Renal cortex interstitium (tissue), 11 donors: ENCODE results near the gene MAP3K6. TPM values are rescaled to one million over a fixed set of nuclear protein-coding genes. Genes with fewer than 3 reads are reported as not detected.

ENCODE experiments used
- DNase-seq, 11 donors: peaks; one replicate each; pipeline ENCODE4 v3.0.0-alpha.2; 2013; ENCODE audit warnings: low read depth in 9 of 11, low spot score in 4 of 11; ENCODE audit errors: extremely low read depth in 1 of 11
- polyA plus RNA-seq, 3 donors: library from polyadenylated mRNA; unstranded; fragments of 120-200 nt; gene quantifications; one replicate each; pipeline ENCODE4 v1.2.1, GENCODE V29; 2013; ENCODE audit not compliant: insufficient read length in 3 of 3

The MAP3K6 gene
- polyA plus RNA-seq, 3 donors, result 9.7 to 11.6 (median 10.4) TPM

GRCh38 chr1:27381969-27382762, 15.4 kb upstream of the MAP3K6 start:
- DNase-seq, result no peak

DNA sequence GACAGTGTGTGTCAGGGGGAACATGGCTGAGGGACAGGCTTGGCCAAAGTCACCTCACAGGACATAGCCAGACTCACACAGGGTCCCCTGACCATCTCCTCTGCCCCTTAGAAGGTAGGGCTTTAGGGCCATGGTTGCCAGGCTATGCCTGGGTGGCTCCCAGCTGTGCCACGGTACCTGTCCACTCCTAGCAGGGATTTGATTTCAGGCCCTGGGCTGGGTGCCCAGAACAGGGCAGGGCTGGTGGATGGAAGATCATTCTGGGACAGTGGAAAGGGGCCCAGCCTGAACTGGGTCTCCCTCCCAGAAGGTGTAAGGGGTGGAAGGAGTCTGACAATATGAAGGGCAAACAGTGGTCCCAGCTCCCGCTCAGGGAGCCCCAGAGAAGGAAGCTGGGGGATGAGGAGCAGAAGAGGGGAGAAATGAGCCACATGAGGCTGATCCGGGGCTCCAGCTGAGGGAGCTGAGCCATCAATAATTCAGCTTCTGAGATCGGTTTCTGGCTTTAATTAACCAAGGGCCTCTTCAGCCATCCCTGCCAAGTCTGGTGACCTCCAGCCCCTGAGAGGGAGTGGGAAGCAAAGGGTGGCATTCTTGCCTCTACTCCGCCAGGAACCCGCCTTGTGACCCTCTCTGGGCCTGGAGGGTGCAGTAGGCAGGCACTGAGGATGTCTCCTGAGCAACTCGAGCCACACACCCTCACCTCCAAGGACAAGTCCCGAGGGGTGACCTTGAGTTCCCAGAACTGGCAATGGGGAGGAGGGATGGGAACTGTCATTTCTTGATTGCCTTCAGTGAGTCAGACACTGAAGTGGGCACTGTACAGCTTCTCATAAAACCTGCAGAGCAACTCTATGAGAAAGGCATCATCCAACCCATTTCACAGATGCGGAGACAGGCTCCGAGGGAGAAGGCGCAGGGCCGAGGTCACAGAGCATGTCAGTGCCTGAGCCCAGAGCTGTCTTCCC, 14.3 kb upstream of the MAP3K6 start:
- no peak for DNase-seq

DNA sequence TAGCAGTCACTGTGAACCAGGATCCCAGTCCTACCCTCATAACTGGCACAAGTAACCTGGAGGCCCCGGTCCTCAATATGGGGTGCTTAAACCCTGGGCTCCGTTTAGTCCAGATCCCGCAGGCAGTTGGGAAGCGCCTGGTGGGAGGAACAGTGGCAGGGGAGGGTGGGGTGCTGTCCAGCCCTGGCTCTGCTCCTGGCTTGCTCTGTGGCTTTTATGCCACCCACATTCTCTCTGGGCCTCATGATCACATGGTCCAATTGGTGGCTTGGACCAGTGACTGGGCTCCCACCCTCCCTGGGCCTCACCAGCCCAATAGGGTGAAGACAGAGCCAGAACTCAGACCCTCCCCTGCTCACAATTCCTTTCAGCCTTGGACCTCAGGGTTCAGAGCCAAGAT, 13.5 kb upstream of the MAP3K6 start:
- DNase-seq, result no peak

GRCh38 chr1:27379564-27380122, 12.9 kb upstream of the MAP3K6 start:
- DNase-seq, result no peak

GRCh38 chr1:27377760-27378495, 11.2 kb upstream of the MAP3K6 start:
- no peak for DNase-seq

GRCh38 chr1:27374362-27375086, 7.8 kb upstream of the MAP3K6 start, which contains the start of gene FCN3:
Gene FCN3 (minus strand): TSS chr1:27374824. CDS start chr1:27374818, 6 bp downstream.
- DNase-seq, result no peak

DNA sequence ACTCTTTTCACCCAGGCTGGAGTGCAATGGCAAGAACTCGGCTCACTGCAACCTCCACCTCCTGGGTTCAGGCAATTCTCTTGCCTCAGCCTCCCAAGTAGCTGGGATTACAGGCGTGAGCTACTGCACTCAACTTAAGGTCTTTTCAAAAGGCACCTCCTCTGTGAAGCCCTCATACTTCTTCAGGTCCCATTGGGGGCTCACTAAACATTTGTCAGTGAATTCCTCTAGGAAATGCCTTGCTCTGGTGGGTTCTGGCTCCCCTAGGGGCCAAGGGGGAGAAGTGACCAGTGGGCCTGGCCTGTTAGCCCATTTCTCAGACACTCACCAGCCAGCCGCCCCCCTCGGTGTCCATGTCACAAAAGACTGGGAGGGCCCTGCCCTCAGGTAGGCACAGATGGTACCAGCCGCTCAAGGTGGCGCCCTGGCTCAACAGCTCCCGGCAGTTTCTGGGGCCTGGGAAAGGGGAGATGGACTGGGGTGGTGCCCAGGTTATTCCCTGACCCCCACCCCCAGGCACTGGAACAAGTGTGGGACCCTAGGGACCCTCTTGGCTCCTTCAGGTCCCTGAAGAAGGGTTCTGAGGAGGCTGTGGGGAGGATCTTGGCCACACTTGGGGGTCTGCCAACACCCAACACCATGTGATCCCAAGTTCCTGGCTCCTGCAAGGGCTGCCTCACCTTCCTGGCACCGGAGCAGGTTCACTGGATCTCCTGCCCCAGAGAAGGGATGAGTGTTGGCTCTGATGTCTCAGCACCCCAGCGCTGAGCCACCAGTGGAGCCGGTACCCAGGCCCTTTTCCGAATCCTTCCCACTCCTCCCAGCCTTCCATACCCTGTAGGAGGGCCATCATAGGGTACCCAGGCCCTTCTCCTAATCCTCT, 6.3 kb upstream of the MAP3K6 start:
- DNase-seq, result no peak

- DNase-seq, result peak in 2 of 11 donors; percentile 51 to 54
Measured at GRCh38 chr1:27372022-27372807, 5.5 kb upstream of the MAP3K6 start.

GRCh38 chr1:27368869-27369582, 2.3 kb upstream of the MAP3K6 start:
- no peak for DNase-seq

DNA sequence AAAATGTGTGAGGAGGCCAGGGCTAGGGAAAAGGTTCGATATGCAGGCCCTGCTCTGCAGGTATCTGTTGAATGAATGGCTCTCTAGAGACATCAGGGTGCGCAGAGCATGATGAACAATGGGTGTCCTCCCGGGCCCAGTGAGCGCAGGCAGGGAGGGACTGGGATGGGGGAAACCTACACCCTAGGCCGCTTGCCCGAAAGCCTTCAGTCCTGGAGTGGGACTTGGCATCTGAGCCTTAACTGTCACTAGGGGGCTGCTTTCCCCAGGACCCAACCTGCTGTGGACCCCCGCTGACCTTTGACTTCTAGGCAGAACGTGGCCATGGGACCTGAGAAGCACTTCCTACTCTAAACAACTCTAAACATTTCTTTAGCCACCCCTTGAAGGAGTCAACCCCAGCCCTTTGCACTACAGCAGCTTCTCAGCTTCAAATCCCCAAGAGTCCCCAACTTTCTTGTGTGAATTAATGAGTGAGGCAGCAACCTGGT, 444 bp upstream of the MAP3K6 start:
- no peak for DNase-seq

- DNase-seq, result peak in 6 of 11 donors; percentile 57 to 73 (median 66)
Measured at GRCh38 chr1:27366113-27366410, 699 bp downstream of the MAP3K6 start.

DNA sequence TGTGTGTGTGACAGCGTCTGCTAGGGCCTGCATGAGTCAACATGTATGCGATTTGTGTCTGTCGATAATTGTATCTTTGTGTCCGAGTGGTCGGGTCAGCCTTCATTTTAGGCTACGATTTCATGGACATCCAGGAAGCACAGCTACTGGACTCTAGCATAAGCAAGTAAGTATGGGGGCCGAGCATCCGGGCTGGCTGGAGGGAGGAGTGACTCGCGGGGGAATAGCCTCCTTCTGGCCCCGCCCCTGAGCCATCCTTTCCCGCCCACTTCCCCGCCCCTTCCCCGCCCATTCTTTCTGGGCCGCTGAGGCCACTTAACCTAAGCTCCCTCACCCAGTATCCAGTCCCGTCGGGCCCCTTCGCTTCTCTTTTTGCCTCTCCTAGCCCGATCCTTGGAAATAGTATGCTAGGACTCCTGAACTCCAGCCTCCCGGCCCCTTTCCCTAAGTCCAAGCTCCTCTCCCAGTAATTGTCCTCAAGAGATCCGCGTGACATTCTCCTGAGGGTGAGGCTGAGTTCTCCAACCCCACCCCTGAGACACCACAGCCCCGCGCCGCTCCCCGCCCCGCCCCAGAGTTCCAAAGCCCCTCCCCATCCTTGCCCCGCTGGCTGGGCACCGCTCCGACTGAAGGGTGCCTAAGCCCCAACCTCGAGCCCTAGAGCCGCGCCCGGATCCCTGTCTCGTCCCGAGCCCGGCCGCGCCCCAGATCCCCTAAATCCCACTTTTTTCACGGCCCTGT, 1.2 kb downstream of the MAP3K6 start:
- DNase-seq, result peak in 8 of 11 donors; percentile 73 to 83 (median 80)

DNA sequence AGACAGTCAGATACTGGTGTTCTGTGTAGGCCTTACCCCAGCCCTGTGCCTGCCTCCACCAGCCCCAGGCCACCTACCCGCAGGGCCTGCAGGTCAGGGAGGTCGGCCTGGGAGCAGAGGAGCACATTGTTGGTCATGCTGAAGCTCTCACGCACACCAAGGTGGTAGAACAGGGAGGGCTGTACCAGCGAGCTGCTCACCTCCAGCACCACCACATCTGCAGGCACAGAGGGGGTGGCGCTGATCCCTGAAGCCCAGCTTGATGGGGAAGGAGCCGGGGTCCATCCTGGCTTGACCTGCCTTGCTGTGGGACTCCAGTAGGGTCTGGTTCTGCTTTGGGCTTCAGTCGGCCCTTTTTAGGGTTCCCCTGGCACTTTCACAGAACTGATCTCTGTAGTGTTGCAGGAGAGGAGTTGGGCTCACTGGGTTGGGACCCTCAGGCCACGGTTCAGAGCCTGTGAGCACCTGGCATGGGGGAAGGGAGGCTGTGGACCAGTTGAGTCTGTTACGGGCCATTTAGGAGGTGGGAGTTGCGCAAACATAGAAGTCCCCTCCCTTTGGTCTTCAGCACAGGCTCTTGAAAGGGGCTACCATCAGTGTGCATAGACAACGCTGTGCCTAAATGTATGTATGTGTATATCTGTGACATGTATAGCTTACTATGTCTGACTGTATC, 1.9 kb downstream of the MAP3K6 start:
- no peak for DNase-seq

DNA sequence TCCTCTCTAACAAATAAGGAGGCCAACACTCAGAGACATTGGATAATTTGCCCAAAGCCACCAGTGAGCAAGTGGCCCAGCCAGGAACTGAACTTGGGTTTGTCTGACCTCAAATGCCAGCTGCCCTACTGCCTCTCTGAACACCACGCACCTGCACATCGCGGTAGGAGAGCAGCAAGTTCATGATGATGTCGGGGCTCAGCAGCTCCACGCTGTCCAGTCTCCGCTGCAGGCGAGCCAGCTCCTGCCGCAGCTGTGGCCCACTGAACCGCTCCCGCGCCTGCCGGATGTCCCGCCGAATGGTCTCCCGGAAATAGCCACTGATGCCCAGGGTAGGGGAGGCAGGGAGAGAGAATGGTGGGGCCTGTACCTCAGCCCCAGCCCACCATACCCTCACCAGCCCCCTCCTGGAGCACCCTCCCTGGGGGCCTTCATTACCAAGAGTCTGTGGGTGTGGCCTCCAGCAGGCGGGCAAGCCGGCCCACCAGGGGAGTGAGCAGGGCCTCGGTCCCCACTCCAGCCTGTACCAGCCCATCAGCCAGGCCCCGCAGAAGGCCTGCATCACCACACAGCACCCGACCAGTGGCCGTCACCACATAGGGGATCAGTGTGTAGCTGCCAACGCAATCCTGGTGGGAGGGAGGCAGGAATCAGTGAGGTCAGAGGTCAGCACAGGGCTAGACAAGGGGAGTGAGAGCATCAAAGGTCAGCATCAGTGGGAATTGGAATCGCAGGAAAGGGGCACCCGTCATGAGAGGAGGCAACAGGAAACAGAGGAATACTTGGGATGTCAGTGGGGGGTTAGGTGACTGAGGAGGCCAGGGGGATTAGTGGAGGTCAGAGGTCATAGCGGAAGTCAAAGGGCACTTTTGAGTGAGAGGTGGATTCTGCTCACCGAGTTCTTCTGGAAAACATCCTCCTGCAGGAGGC, 2.7 kb downstream of the MAP3K6 start:
- no peak for DNase-seq
